Measurements from ENCODE around the gene DOK5.

DOK5 gene

GRCh38 chr20:54570561-54570960, 95.2 kb downstream of the DOK5 start:
- Histone ChIP-seq H3K27ac (no peak overlapping the region), H3K36me3 (no peaks in the 10 kb centered on the region), H3K4me3 (ENCODE audit: low read depth in 1 of 2, low read length in 1 of 2) (no peak overlapping the region), H3K9me3 (no peaks in the 10 kb centered on the region), H3K4me1 (ENCODE audit: control insufficient read depth in 1 of 2, insufficient read depth in 1 of 2, low read depth in 1 of 2, low read length in 1 of 2) (no peaks in the 10 kb centered on the region), H3K27me3 (no peaks in the 10 kb centered on the region)
- no peak for TF ChIP-seq CTCF (IDR thresholded peaks at IDR 0.05)

GRCh38 chr20:54572665-54573435, 97.5 kb downstream of the DOK5 start:
- H3K9me3 ChIP-seq: no peaks in the 10 kb centered on the region
- H3K4me1 ChIP-seq (ENCODE audit: control insufficient read depth in 1 of 2, insufficient read depth in 1 of 2, low read depth in 1 of 2, low read length in 1 of 2): no peaks in the 10 kb centered on the region
- no peak for TF ChIP-seq CTCF (IDR thresholded peaks at IDR 0.05)
- no peaks in the 10 kb centered on the region for H3K27me3 ChIP-seq
- H3K27ac ChIP-seq: no peak overlapping the region
- no peak overlapping the region for H3K4me3 ChIP-seq (ENCODE audit: low read depth in 1 of 2, low read length in 1 of 2)
- no peaks in the 10 kb centered on the region for H3K36me3 ChIP-seq

- H3K9me3 ChIP-seq: no peaks in the 10 kb centered on the region
- H3K4me1 ChIP-seq (ENCODE audit: control insufficient read depth in 1 of 2, insufficient read depth in 1 of 2, low read depth in 1 of 2, low read length in 1 of 2): no peaks in the 10 kb centered on the region
- no peak overlapping the region for H3K4me3 ChIP-seq (ENCODE audit: low read depth in 1 of 2, low read length in 1 of 2)
- H3K36me3 ChIP-seq: no peaks in the 10 kb centered on the region
- TF ChIP-seq CTCF (IDR thresholded peaks at IDR 0.05): no peak
- H3K27ac ChIP-seq: no peak overlapping the region
- no peaks in the 10 kb centered on the region for H3K27me3 ChIP-seq
These were observed 98.4 kb downstream of the DOK5 start for GRCh38 chr20:54573838-54574237.

GRCh38 chr20:54576518-54576917, 101.1 kb downstream of the DOK5 start:
- Histone ChIP-seq H3K36me3 (no peaks in the 10 kb centered on the region), H3K4me3 (ENCODE audit: low read depth in 1 of 2, low read length in 1 of 2) (no peak overlapping the region), H3K27me3 (no peaks in the 10 kb centered on the region), H3K4me1 (ENCODE audit: control insufficient read depth in 1 of 2, insufficient read depth in 1 of 2, low read depth in 1 of 2, low read length in 1 of 2) (no peaks in the 10 kb centered on the region), H3K27ac (no peak overlapping the region), H3K9me3 (no peaks in the 10 kb centered on the region)
- TF ChIP-seq CTCF (IDR thresholded peaks at IDR 0.05): no peak

- Histone ChIP-seq H3K27me3 (no peaks in the 10 kb centered on the region), H3K36me3 (no peaks in the 10 kb centered on the region)
- TF ChIP-seq CTCF (IDR thresholded peaks at IDR 0.05): no peak
These were observed 102.2 kb downstream of the DOK5 start for GRCh38 chr20:54577637-54578036.

More at GRCh38 chr20:54577637-54578036, 102.2 kb downstream of the DOK5 start:
- Histone ChIP-seq H3K27ac (no peak overlapping the region), H3K4me3 (ENCODE audit: low read depth in 1 of 2, low read length in 1 of 2) (no peak overlapping the region), H3K9me3 (no peaks in the 10 kb centered on the region), H3K4me1 (ENCODE audit: control insufficient read depth in 1 of 2, insufficient read depth in 1 of 2, low read depth in 1 of 2, low read length in 1 of 2) (no peaks in the 10 kb centered on the region)

Measured in neutrophil (primary cell).